SU-DHL-6 (cell line): ENCODE results near the gene PRDM11.

Experiments used
- CTCF ChIP-seq: fragments of 200-600 bp; sonication (generic); IDR thresholded peaks from one replicate; pipeline ENCODE4 v1.5.1; 2017; ENCODE audit warnings: antibody characterized with exemption, mild to moderate bottlenecking, low read length, moderate library complexity; ENCODE audit not compliant: insufficient read depth, poor library complexity, severe bottlenecking
- EZH2phosphoT487 ChIP-seq: fragments of 200-600 bp; sonication (generic), shearing (Covaris generic); conservative IDR thresholded peaks from 2 replicates; pipeline ENCODE4 v1.6.1; 2018; ENCODE audit warnings: mild to moderate bottlenecking, antibody characterized with exemption, low read length, moderate library complexity, mixed read lengths

GRCh38 chr11:45178223-45178622 lies 31.8 kb downstream of the PRDM11 start:
- TF ChIP-seq CTCF, result no peak
- TF ChIP-seq EZH2phosphoT487, result no peak
